Mammary epithelial cell (primary cell): ENCODE measurements around the gene KMT2C.

Experiments
- EZH2 ChIP-seq: IDR thresholded peaks from 2 replicates; pipeline ENCODE4 v1.6.1; 2012; ENCODE audit warnings: low read length, inconsistent platforms, borderline replicate concordance
- TF ChIP-seq, protein P1 (sequence below), 2 donors: IDR thresholded peaks in 1 of 2; conservative IDR thresholded peaks in 1 of 2; 2 replicates each; pipeline ENCODE4 v1.5.1; 2011 to 2012; ENCODE audit warnings: inconsistent platforms in 2 of 2, low read length in 2 of 2, mild to moderate bottlenecking in 2 of 2, control low read depth in 1 of 2, low read depth in 1 of 2; ENCODE audit not compliant: insufficient read depth in 1 of 2; ENCODE audit errors: extremely low read depth in 1 of 2

DNA sequence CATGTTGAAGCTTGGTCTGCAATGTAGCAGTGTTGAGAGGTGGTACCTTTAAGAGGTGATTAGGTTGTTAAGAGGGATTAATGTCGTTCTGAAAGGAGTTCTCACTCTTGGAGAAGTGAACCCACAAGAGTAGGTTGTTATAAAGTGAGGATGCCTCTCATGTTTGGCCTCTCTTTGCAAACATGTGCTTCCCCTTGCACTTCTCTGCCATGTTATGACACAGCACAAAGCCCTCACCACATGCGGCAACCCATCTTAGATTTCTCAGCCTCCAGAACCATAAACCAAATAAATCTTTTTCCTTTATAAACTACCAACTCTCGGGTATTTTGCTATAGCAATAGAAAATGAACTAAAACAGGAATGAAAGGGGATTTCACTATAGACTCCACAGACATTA, 66.3 kb downstream of the KMT2C start:
- TF ChIP-seq, protein P1, sequence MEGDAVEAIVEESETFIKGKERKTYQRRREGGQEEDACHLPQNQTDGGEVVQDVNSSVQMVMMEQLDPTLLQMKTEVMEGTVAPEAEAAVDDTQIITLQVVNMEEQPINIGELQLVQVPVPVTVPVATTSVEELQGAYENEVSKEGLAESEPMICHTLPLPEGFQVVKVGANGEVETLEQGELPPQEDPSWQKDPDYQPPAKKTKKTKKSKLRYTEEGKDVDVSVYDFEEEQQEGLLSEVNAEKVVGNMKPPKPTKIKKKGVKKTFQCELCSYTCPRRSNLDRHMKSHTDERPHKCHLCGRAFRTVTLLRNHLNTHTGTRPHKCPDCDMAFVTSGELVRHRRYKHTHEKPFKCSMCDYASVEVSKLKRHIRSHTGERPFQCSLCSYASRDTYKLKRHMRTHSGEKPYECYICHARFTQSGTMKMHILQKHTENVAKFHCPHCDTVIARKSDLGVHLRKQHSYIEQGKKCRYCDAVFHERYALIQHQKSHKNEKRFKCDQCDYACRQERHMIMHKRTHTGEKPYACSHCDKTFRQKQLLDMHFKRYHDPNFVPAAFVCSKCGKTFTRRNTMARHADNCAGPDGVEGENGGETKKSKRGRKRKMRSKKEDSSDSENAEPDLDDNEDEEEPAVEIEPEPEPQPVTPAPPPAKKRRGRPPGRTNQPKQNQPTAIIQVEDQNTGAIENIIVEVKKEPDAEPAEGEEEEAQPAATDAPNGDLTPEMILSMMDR (conservative IDR thresholded peaks at IDR 0.05 in 1 of 2, IDR thresholded peaks at IDR 0.05 in 1 of 2; ENCODE audit: extremely low read depth in 1 of 2, insufficient read depth in 1 of 2, low read depth in 1 of 2, low read length in 2 of 2): no peak
- TF ChIP-seq EZH2: no peak
